GM23338 (cell line): ENCODE data around the gene TGFBI. TPM values are rescaled to one million over a fixed set of nuclear protein-coding genes. Genes with fewer than 3 reads are reported as not detected.

Experiments
- ATAC-seq: fragments of 200-7000 bp; cut with Tn5 transposase; 3 replicates; pipeline ENCODE4 v1.9.1; 2020
- DNase-seq: peaks from one replicate; pipeline ENCODE4 v3.0.0-alpha.2; 2015; ENCODE audit warnings: low spot score
- H2AFZ ChIP-seq: fragments of 200-600 bp; sonication (generic); 2 replicates; pipeline ENCODE4 v1.8.0; 2016; ENCODE audit warnings: antibody characterized with exemption, mild to moderate bottlenecking, moderate library complexity
- H3F3A ChIP-seq: fragments of 200-600 bp; sonication (generic); replicated peaks from 2 replicates; pipeline ENCODE4 v1.8.0; 2017; ENCODE audit warnings: antibody characterized with exemption, mixed run types, low read depth
- H3K27ac ChIP-seq: fragments of 200-600 bp; sonication (generic); 2 replicates; pipeline ENCODE4 v1.6.1; 2016; ENCODE audit warnings: low read depth
- H3K27me3 ChIP-seq: fragments of 200-600 bp; sonication (generic); 2 replicates; pipeline ENCODE4 v1.8.0; 2016; ENCODE audit warnings: mild to moderate bottlenecking, mixed run types, moderate library complexity; ENCODE audit not compliant: insufficient read depth
- H3K36me3 ChIP-seq: fragments of 200-600 bp; sonication (generic); 2 replicates; pipeline ENCODE4 v1.8.0; 2016; ENCODE audit warnings: mild to moderate bottlenecking; ENCODE audit not compliant: insufficient read depth
- H3K4me1 ChIP-seq: fragments of 200-600 bp; sonication (generic); 2 replicates; pipeline ENCODE4 v1.8.0; 2016; ENCODE audit warnings: mild to moderate bottlenecking, moderate library complexity; ENCODE audit not compliant: insufficient read depth
- H3K4me2 ChIP-seq: fragments of 200-600 bp; sonication (generic); 2 replicates; pipeline ENCODE4 v1.7.1; 2017; ENCODE audit warnings: mixed run types
- H3K4me3 ChIP-seq: fragments of 200-600 bp; sonication (generic); 2 replicates; pipeline ENCODE4 v1.6.1; 2016; ENCODE audit warnings: mixed run types
- H3K79me2 ChIP-seq: fragments of 200-600 bp; sonication (generic); replicated peaks from 2 replicates; pipeline ENCODE4 v1.8.0; 2017; ENCODE audit warnings: mild to moderate bottlenecking; ENCODE audit not compliant: insufficient read depth
- H3K9me2 ChIP-seq: fragments of 200-600 bp; sonication (generic); 2 replicates; pipeline ENCODE4 v1.8.0; 2017; ENCODE audit not compliant: insufficient read depth
- H4K20me1 ChIP-seq: fragments of 200-600 bp; sonication (generic); replicated peaks from 2 replicates; pipeline ENCODE4 v1.8.0; 2017; ENCODE audit warnings: mild to moderate bottlenecking; ENCODE audit not compliant: insufficient read depth
- H3K27ac Mint-ChIP-seq: 2 replicates; pipeline ENCODE4 v1.8.0; 2020; ENCODE audit warnings: inconsistent platforms, mild to moderate bottlenecking, moderate library complexity, mixed read lengths
- H3K27me3 Mint-ChIP-seq: 3 replicates; pipeline ENCODE4 v1.8.0; 2022; ENCODE audit warnings: low read depth, mild to moderate bottlenecking, moderate library complexity, mixed read lengths, inconsistent platforms; ENCODE audit not compliant: insufficient read depth, poor library complexity
- H3K36me3 Mint-ChIP-seq: 3 replicates; pipeline ENCODE4 v1.8.0; 2021; ENCODE audit warnings: low read depth, mild to moderate bottlenecking, inconsistent platforms, moderate library complexity, mixed read lengths
- H3K4me1 Mint-ChIP-seq: 3 replicates; pipeline ENCODE4 v1.8.0; 2020; ENCODE audit warnings: mild to moderate bottlenecking, inconsistent platforms, mixed read lengths
- H3K4me3 Mint-ChIP-seq: 3 replicates; pipeline ENCODE4 v1.8.0; 2021; ENCODE audit warnings: moderate library complexity, mild to moderate bottlenecking, inconsistent platforms, mixed read lengths
- H3K9me3 Mint-ChIP-seq: 3 replicates; pipeline ENCODE4 v1.8.0; 2020; ENCODE audit warnings: moderate library complexity, mild to moderate bottlenecking, inconsistent platforms, mixed read lengths
- CREB1 ChIP-seq: fragments of 250-450 bp; sonication (Bioruptor Pico); IDR thresholded peaks from 2 replicates; pipeline ENCODE4 v1.5.0; 2020; ENCODE audit warnings: low read depth, mild to moderate bottlenecking, moderate library complexity
- CTCF ChIP-seq, 2 experiments: fragments of 200-600 bp in 1 of 2; sonication (generic) in 1 of 2; conservative IDR thresholded peaks; 2 replicates each; pipeline versions ENCODE4 v1.5.1 to v1.6.1; 2016 to 2017; ENCODE audit warnings: antibody characterized with exemption in 2 of 2, low read depth in 2 of 2, mild to moderate bottlenecking in 2 of 2, moderate library complexity in 1 of 2
- ETS1 ChIP-seq: IDR thresholded peaks from 2 replicates; pipeline ENCODE4 v1.6.1; 2016; ENCODE audit warnings: antibody characterized with exemption
- EZH2 ChIP-seq: fragments of 200-600 bp; sonication (generic); IDR thresholded peaks from one replicate; pipeline ENCODE4 v1.8.0; 2017; ENCODE audit warnings: antibody characterized with exemption, mild to moderate bottlenecking, low read depth; ENCODE audit not compliant: unreplicated experiment
- EZH2phosphoT487 ChIP-seq: fragments of 200-600 bp; sonication (generic); IDR thresholded peaks from one replicate; pipeline ENCODE4 v1.8.1; 2018; ENCODE audit warnings: antibody characterized with exemption; ENCODE audit not compliant: unreplicated experiment
- JUNB ChIP-seq: IDR thresholded peaks from one replicate; pipeline ENCODE4 v1.6.1; 2016; ENCODE audit warnings: antibody characterized with exemption; ENCODE audit not compliant: unreplicated experiment
- NANOG ChIP-seq: IDR thresholded peaks from 2 replicates; pipeline ENCODE4 v1.6.1; 2016; ENCODE audit warnings: antibody characterized with exemption, borderline replicate concordance
- POLR2AphosphoS5 ChIP-seq: IDR thresholded peaks from 2 replicates; pipeline ENCODE4 v1.6.1; 2016; ENCODE audit warnings: antibody characterized with exemption, low read depth
- REST ChIP-seq: IDR thresholded peaks from one replicate; pipeline ENCODE4 v1.6.1; 2018; ENCODE audit warnings: antibody characterized with exemption; ENCODE audit not compliant: unreplicated experiment
- STAT1 ChIP-seq: IDR thresholded peaks from one replicate; pipeline ENCODE4 v1.6.1; 2016; ENCODE audit warnings: antibody characterized with exemption; ENCODE audit not compliant: unreplicated experiment
- ZNF114 ChIP-seq: fragments of 250-450 bp; sonication (Bioruptor Pico); IDR thresholded peaks from 2 replicates; pipeline ENCODE4 v1.5.0; 2020; ENCODE audit warnings: mild to moderate bottlenecking, moderate library complexity
- ZNF331 ChIP-seq: fragments of 250-450 bp; sonication (Bioruptor Pico); IDR thresholded peaks from 2 replicates; pipeline ENCODE4 v1.5.0; 2020; ENCODE audit warnings: low read depth, mild to moderate bottlenecking, moderate library complexity
- ZNF462 ChIP-seq: fragments of 250-450 bp; sonication (Bioruptor Pico); IDR thresholded peaks from 2 replicates; pipeline ENCODE4 v1.5.0; 2020; ENCODE audit warnings: mild to moderate bottlenecking, moderate library complexity
- polyA plus RNA-seq: library from polyadenylated mRNA; unstranded; fragments of >200 nt; fragmentation: Nextera tagmentation; extraction: Ambion mirVana; gene quantifications from 2 replicates; pipeline ENCODE4 v1.2.1, GENCODE V29; 2016
- total RNA-seq: library from RNA; depleted of rRNA; stranded (reverse); fragments of >200 nt; shearing (Covaris generic); gene quantifications from 2 replicates; pipeline ENCODE4 v1.2.3, GENCODE V29; 2014

The TGFBI gene
- total and polyA plus RNA-seq, 2 experiments from 2014 or later: 8.9 to 9.4 TPM

- no peak for TF ChIP-seq EZH2phosphoT487
- no peak for TF ChIP-seq JUNB
- TF ChIP-seq ETS1: no peak
- no peak for TF ChIP-seq CREB1 (CRISPR knock-in tag)
- no peak for TF ChIP-seq NANOG
- TF ChIP-seq CTCF (conservative IDR thresholded peaks at IDR 0.05; ENCODE audit: low read depth in 2 of 2): no peak
- no peak for TF ChIP-seq ZNF331 (CRISPR knock-in tag)
- TF ChIP-seq ZNF462 (CRISPR knock-in tag): no peak
- TF ChIP-seq EZH2: no peak
- no peak for TF ChIP-seq REST
- TF ChIP-seq POLR2AphosphoS5: no peak
- no peak for TF ChIP-seq STAT1
- no peak for TF ChIP-seq ZNF114 (CRISPR knock-in tag)
- Mint-ChIP-seq H3K9me3 (no peaks in the 10 kb centered on the region), H3K4me3 (no peak overlapping the region), H3K27me3 (peaks cover 30% of the 10 kb centered on the region), H3K36me3 (no peaks in the 10 kb centered on the region), H3K27ac (no peak overlapping the region), H3K4me1 (peaks cover 2% of the 10 kb centered on the region; the same call in 1 of the 3 replicates)
- H3K4me3 ChIP-seq: no peak overlapping the region
- no peak overlapping the region for H3K4me2 ChIP-seq
- H3K4me1 ChIP-seq: peaks cover 2% of the 10 kb centered on the region; the same call in 1 of the 2 replicates
- no peaks in the 10 kb centered on the region for H3F3A ChIP-seq
- DNase-seq: no peak
- no peak overlapping the region for H2AFZ ChIP-seq
- ATAC-seq: no peak
- H3K79me2 ChIP-seq: no peaks in the 10 kb centered on the region
- no peaks in the 10 kb centered on the region for H3K9me2 ChIP-seq
- peaks cover 39% of the 10 kb centered on the region for H3K27me3 ChIP-seq
- H3K36me3 ChIP-seq: no peaks in the 10 kb centered on the region
- no peaks in the 10 kb centered on the region; the same call in 1 of the 2 replicates for H4K20me1 ChIP-seq
- H3K27ac ChIP-seq: no peak overlapping the region
Observed at GRCh38 chr5:136025900-136026299, 2.9 kb upstream of the TGFBI start.
